GM23338 (cell line): ENCODE measurements around the gene RINT1. TPM values are rescaled to one million over a fixed set of nuclear protein-coding genes. Genes with fewer than 3 reads are reported as not detected.

Source experiments
- ATAC-seq: fragments of 200-7000 bp; cut with Tn5 transposase; 3 replicates; pipeline ENCODE4 v1.9.1; 2020
- DNase-seq: peaks from one replicate; pipeline ENCODE4 v3.0.0-alpha.2; 2015; ENCODE audit warnings: low spot score
- H2AFZ ChIP-seq: fragments of 200-600 bp; sonication (generic); 2 replicates; pipeline ENCODE4 v1.8.0; 2016; ENCODE audit warnings: antibody characterized with exemption, mild to moderate bottlenecking, moderate library complexity
- H3F3A ChIP-seq: fragments of 200-600 bp; sonication (generic); replicated peaks from 2 replicates; pipeline ENCODE4 v1.8.0; 2017; ENCODE audit warnings: antibody characterized with exemption, mixed run types, low read depth
- H3K27ac ChIP-seq: fragments of 200-600 bp; sonication (generic); 2 replicates; pipeline ENCODE4 v1.6.1; 2016; ENCODE audit warnings: low read depth
- H3K27me3 ChIP-seq: fragments of 200-600 bp; sonication (generic); 2 replicates; pipeline ENCODE4 v1.8.0; 2016; ENCODE audit warnings: mild to moderate bottlenecking, mixed run types, moderate library complexity; ENCODE audit not compliant: insufficient read depth
- H3K36me3 ChIP-seq: fragments of 200-600 bp; sonication (generic); 2 replicates; pipeline ENCODE4 v1.8.0; 2016; ENCODE audit warnings: mild to moderate bottlenecking; ENCODE audit not compliant: insufficient read depth
- H3K4me1 ChIP-seq: fragments of 200-600 bp; sonication (generic); 2 replicates; pipeline ENCODE4 v1.8.0; 2016; ENCODE audit warnings: mild to moderate bottlenecking, moderate library complexity; ENCODE audit not compliant: insufficient read depth
- H3K4me2 ChIP-seq: fragments of 200-600 bp; sonication (generic); 2 replicates; pipeline ENCODE4 v1.7.1; 2017; ENCODE audit warnings: mixed run types
- H3K4me3 ChIP-seq: fragments of 200-600 bp; sonication (generic); 2 replicates; pipeline ENCODE4 v1.6.1; 2016; ENCODE audit warnings: mixed run types
- H3K79me2 ChIP-seq: fragments of 200-600 bp; sonication (generic); replicated peaks from 2 replicates; pipeline ENCODE4 v1.8.0; 2017; ENCODE audit warnings: mild to moderate bottlenecking; ENCODE audit not compliant: insufficient read depth
- H3K9me2 ChIP-seq: fragments of 200-600 bp; sonication (generic); 2 replicates; pipeline ENCODE4 v1.8.0; 2017; ENCODE audit not compliant: insufficient read depth
- H4K20me1 ChIP-seq: fragments of 200-600 bp; sonication (generic); replicated peaks from 2 replicates; pipeline ENCODE4 v1.8.0; 2017; ENCODE audit warnings: mild to moderate bottlenecking; ENCODE audit not compliant: insufficient read depth
- H3K27ac Mint-ChIP-seq: 2 replicates; pipeline ENCODE4 v1.8.0; 2020; ENCODE audit warnings: inconsistent platforms, mild to moderate bottlenecking, moderate library complexity, mixed read lengths
- H3K27me3 Mint-ChIP-seq: 3 replicates; pipeline ENCODE4 v1.8.0; 2022; ENCODE audit warnings: low read depth, mild to moderate bottlenecking, moderate library complexity, mixed read lengths, inconsistent platforms; ENCODE audit not compliant: insufficient read depth, poor library complexity
- H3K36me3 Mint-ChIP-seq: 3 replicates; pipeline ENCODE4 v1.8.0; 2021; ENCODE audit warnings: low read depth, mild to moderate bottlenecking, inconsistent platforms, moderate library complexity, mixed read lengths
- H3K4me1 Mint-ChIP-seq: 3 replicates; pipeline ENCODE4 v1.8.0; 2020; ENCODE audit warnings: mild to moderate bottlenecking, inconsistent platforms, mixed read lengths
- H3K4me3 Mint-ChIP-seq: 3 replicates; pipeline ENCODE4 v1.8.0; 2021; ENCODE audit warnings: moderate library complexity, mild to moderate bottlenecking, inconsistent platforms, mixed read lengths
- H3K9me3 Mint-ChIP-seq: 3 replicates; pipeline ENCODE4 v1.8.0; 2020; ENCODE audit warnings: moderate library complexity, mild to moderate bottlenecking, inconsistent platforms, mixed read lengths
- CREB1 ChIP-seq: fragments of 250-450 bp; sonication (Bioruptor Pico); IDR thresholded peaks from 2 replicates; pipeline ENCODE4 v1.5.0; 2020; ENCODE audit warnings: low read depth, mild to moderate bottlenecking, moderate library complexity
- CTCF ChIP-seq, 2 experiments: fragments of 200-600 bp in 1 of 2; sonication (generic) in 1 of 2; conservative IDR thresholded peaks; 2 replicates each; pipeline versions ENCODE4 v1.5.1 to v1.6.1; 2016 to 2017; ENCODE audit warnings: antibody characterized with exemption in 2 of 2, low read depth in 2 of 2, mild to moderate bottlenecking in 2 of 2, moderate library complexity in 1 of 2
- ETS1 ChIP-seq: IDR thresholded peaks from 2 replicates; pipeline ENCODE4 v1.6.1; 2016; ENCODE audit warnings: antibody characterized with exemption
- EZH2 ChIP-seq: fragments of 200-600 bp; sonication (generic); IDR thresholded peaks from one replicate; pipeline ENCODE4 v1.8.0; 2017; ENCODE audit warnings: antibody characterized with exemption, mild to moderate bottlenecking, low read depth; ENCODE audit not compliant: unreplicated experiment
- EZH2phosphoT487 ChIP-seq: fragments of 200-600 bp; sonication (generic); IDR thresholded peaks from one replicate; pipeline ENCODE4 v1.8.1; 2018; ENCODE audit warnings: antibody characterized with exemption; ENCODE audit not compliant: unreplicated experiment
- JUNB ChIP-seq: IDR thresholded peaks from one replicate; pipeline ENCODE4 v1.6.1; 2016; ENCODE audit warnings: antibody characterized with exemption; ENCODE audit not compliant: unreplicated experiment
- NANOG ChIP-seq: IDR thresholded peaks from 2 replicates; pipeline ENCODE4 v1.6.1; 2016; ENCODE audit warnings: antibody characterized with exemption, borderline replicate concordance
- POLR2AphosphoS5 ChIP-seq: IDR thresholded peaks from 2 replicates; pipeline ENCODE4 v1.6.1; 2016; ENCODE audit warnings: antibody characterized with exemption, low read depth
- REST ChIP-seq: IDR thresholded peaks from one replicate; pipeline ENCODE4 v1.6.1; 2018; ENCODE audit warnings: antibody characterized with exemption; ENCODE audit not compliant: unreplicated experiment
- STAT1 ChIP-seq: IDR thresholded peaks from one replicate; pipeline ENCODE4 v1.6.1; 2016; ENCODE audit warnings: antibody characterized with exemption; ENCODE audit not compliant: unreplicated experiment
- ZNF331 ChIP-seq: fragments of 250-450 bp; sonication (Bioruptor Pico); IDR thresholded peaks from 2 replicates; pipeline ENCODE4 v1.5.0; 2020; ENCODE audit warnings: low read depth, mild to moderate bottlenecking, moderate library complexity
- polyA plus RNA-seq: library from polyadenylated mRNA; unstranded; fragments of >200 nt; fragmentation: Nextera tagmentation; extraction: Ambion mirVana; gene quantifications from 2 replicates; pipeline ENCODE4 v1.2.1, GENCODE V29; 2016
- total RNA-seq: library from RNA; depleted of rRNA; stranded (reverse); fragments of >200 nt; shearing (Covaris generic); gene quantifications from 2 replicates; pipeline ENCODE4 v1.2.3, GENCODE V29; 2014

RINT1 gene
- total and polyA plus RNA-seq, 2 experiments from 2014 or later, result 18.5 to 31.2 TPM

DNA sequence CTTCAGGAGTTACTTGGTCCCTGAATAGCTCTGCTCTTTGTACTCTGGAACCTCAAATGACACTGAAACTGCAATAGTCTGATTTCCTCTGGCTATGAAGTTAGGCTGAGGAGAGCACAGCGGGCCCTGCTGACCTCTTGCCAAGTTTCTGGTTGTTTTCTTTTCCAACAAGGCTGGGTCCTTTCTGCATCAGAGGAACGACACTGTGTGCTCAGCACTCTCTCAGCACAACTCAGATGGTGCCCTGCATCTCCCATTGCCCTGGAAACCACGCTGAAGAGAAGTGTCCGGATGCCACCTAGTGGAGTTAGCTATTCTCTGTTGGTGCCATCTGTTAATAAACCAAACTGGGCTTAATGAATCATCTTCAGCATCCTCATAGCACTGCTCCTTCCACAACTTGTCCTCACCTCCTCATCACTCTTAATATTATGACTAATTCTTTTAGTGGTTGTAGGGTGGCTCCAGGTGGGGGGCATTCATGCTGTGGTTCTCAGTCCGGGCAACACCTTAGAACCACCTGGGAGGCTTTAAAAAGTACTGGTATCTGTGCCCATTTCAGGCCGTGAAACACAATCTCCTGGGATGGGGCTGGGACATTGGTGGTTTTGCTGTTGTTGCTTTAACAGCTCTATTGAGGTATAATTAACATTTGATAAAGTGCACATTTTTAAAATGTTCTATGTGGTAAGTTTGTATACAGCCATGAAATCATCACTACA, 57.5 kb downstream of the RINT1 start:
- H3K79me2 ChIP-seq, result no peaks in the 10 kb centered on the region
- Mint-ChIP-seq H3K9me3 (peaks cover 4% of the 10 kb centered on the region), H3K4me3 (no peak overlapping the region), H3K36me3 (peaks cover 3% of the 10 kb centered on the region; the same call in 2 of the 3 replicates), H3K27ac (no peak overlapping the region), H3K4me1 (peaks cover 11% of the 10 kb centered on the region), H3K27me3 (peaks cover 2% of the 10 kb centered on the region)
- H3F3A ChIP-seq, result no peaks in the 10 kb centered on the region; the same call in 1 of the 2 replicates
- H3K27ac ChIP-seq, result no peak overlapping the region
- H3K36me3 ChIP-seq, result no peaks in the 10 kb centered on the region
- H4K20me1 ChIP-seq, result no peaks in the 10 kb centered on the region
- peak overlapping the region; percentile 45; the same call in 1 of the 2 replicates for H2AFZ ChIP-seq
- H3K9me2 ChIP-seq, result peaks cover 3% of the 10 kb centered on the region; the same call in 1 of the 2 replicates
- no peaks in the 10 kb centered on the region for H3K4me1 ChIP-seq
- peak; percentile 96 for ATAC-seq
- no peak overlapping the region for H3K4me2 ChIP-seq
- no peak overlapping the region for H3K4me3 ChIP-seq
- H3K27me3 ChIP-seq, result no peaks in the 10 kb centered on the region
- peak; percentile 89 for DNase-seq
- TF ChIP-seq STAT1 (no peak), REST (no peak), CTCF (conservative IDR thresholded peaks at IDR 0.05; ENCODE audit: low read depth in 2 of 2) (peak; percentile 74 to 94)

DNA sequence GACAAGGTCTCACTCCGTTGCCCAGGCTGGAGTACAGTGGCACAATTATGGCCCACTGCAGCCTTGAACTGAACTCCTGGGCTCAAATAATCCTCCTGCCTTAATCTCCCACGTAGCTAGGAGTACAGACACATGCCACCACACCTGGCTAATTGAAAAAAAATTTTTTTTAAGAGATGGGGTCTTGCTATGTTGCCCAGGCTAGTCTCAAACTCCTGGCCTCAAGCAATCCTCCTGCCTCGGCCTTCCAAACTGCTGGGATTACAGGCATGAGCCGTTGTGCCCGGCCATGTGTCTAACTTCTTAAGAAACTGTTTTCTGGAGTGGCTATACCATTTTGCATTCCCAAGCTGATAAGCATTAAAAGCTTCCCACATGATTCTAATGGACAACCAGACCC, 58.8 kb downstream of the RINT1 start:
- Histone ChIP-seq H3F3A (no peaks in the 10 kb centered on the region; the same call in 1 of the 2 replicates), H3K4me1 (no peaks in the 10 kb centered on the region), H2AFZ (no peak overlapping the region), H3K27me3 (no peaks in the 10 kb centered on the region), H3K79me2 (no peaks in the 10 kb centered on the region), H3K9me2 (no peaks in the 10 kb centered on the region), H4K20me1 (no peaks in the 10 kb centered on the region), H3K27ac (no peak overlapping the region), H3K4me3 (no peak overlapping the region), H3K4me2 (no peak overlapping the region), H3K36me3 (no peaks in the 10 kb centered on the region)
- H3K27ac Mint-ChIP-seq, result no peak overlapping the region
- peaks cover 4% of the 10 kb centered on the region for H3K27me3 Mint-ChIP-seq
- H3K4me1 Mint-ChIP-seq, result peaks cover 16% of the 10 kb centered on the region
- no peak for DNase-seq
- no peaks in the 10 kb centered on the region for H3K36me3 Mint-ChIP-seq
- no peak overlapping the region for H3K4me3 Mint-ChIP-seq
- ATAC-seq, result no peak
- TF ChIP-seq EZH2 (no peak), NANOG (no peak), CTCF (conservative IDR thresholded peaks at IDR 0.05; ENCODE audit: low read depth in 2 of 2) (no peak), POLR2AphosphoS5 (no peak), ETS1 (no peak), JUNB (no peak), STAT1 (no peak), EZH2phosphoT487 (no peak), CREB1 (CRISPR knock-in tag) (no peak), ZNF331 (CRISPR knock-in tag) (no peak)
- H3K9me3 Mint-ChIP-seq, result no peaks in the 10 kb centered on the region
